HepG2 (cell line): ENCODE measurements around the gene URB1. TPM values are rescaled to one million over a fixed set of nuclear protein-coding genes. Genes with fewer than 3 reads are reported as not detected.

Experiments
- ATAC-seq: fragments of 200-7000 bp; cut with Tn5 transposase; 3 replicates; pipeline ENCODE4 v1.9.1; 2020; ENCODE audit warnings: mild to moderate bottlenecking, moderate library complexity
- BruUV-seq: library from RNA; stranded (reverse); fragments of 400-500 nt; replicated peaks from 2 replicates; lab custom pipeline; 2021; lab: Mats Ljungman, UMichigan
- CTCF ChIA-PET: fragments of 300-600 bp; formaldehyde crosslinking; extraction: SDS; loops from one replicate; lab custom pipeline; 2021; ENCODE audit warnings: low total read pairs, inconsistent platforms, low intra/inter-chr PET ratio; lab: Yijun Ruan, JAX
- POLR2A ChIA-PET: fragments of 350-600 bp; sonication (Branson Sonifier 250); formaldehyde crosslinking; loops from one replicate; lab custom pipeline; 2020; ENCODE audit warnings: antibody characterized with exemption, inconsistent platforms; lab: Yijun Ruan, JAX
- DNase-seq: peaks from one replicate; pipeline ENCODE4 v3.0.0-alpha.2; 2015; ENCODE audit warnings: low spot score
- FAIRE-seq: peaks from 3 replicates; lab custom pipeline; 2011; peaks lifted over from hg19 to GRCh38; lab: Jason Lieb, UNC
- H2AFZ ChIP-seq: one replicate; pipeline ENCODE4 v1.6.1; 2011; ENCODE audit warnings: low read length, inconsistent platforms
- H3K27ac ChIP-seq: fragments of 300-600 bp; 3 replicates; pipeline ENCODE4 v1.8.0; 2011; ENCODE audit warnings: mixed run types, mild to moderate bottlenecking, mixed read lengths, low read length, inconsistent platforms; ENCODE audit not compliant: insufficient read depth; ENCODE audit errors: extremely low read length
- H3K27me3 ChIP-seq, 2 experiments: fragments of 200-600 bp in 1 of 2; 2 replicates in 1 of 2; 3 replicates in 1 of 2; pipeline versions ENCODE4 v1.6.0 to v1.8.0; 2011; ENCODE audit warnings: low read length in 2 of 2, mild to moderate bottlenecking in 2 of 2, moderate library complexity in 2 of 2, inconsistent platforms in 1 of 2; ENCODE audit not compliant: insufficient read depth in 2 of 2, control insufficient read depth in 1 of 2
- H3K36me3 ChIP-seq, 2 experiments: fragments of 200-600 bp in 1 of 2; replicated peaks in 1 of 2; 2 replicates in 1 of 2; 3 replicates in 1 of 2; pipeline versions ENCODE4 v1.5.1 to v1.8.0; 2011; ENCODE audit warnings: low read length in 2 of 2, inconsistent platforms in 1 of 2; ENCODE audit not compliant: insufficient read depth in 2 of 2, control insufficient read depth in 1 of 2
- H3K4me1 ChIP-seq: 2 replicates; pipeline ENCODE4 v1.5.1; 2012; ENCODE audit warnings: low read length, inconsistent platforms; ENCODE audit not compliant: insufficient read depth
- H3K4me2 ChIP-seq: 2 replicates; pipeline ENCODE4 v1.6.0; 2011; ENCODE audit warnings: low read depth, low read length, inconsistent platforms
- H3K4me3 ChIP-seq, 3 experiments: fragments of 200-600 bp in 1 of 3; sonication (generic), shearing (Covaris generic) in 1 of 3; replicated peaks in 1 of 3; 2 replicates each; pipeline ENCODE4 v1.5.1; 2011 to 2016; ENCODE audit warnings: low read length in 3 of 3, inconsistent platforms in 2 of 3, low read depth in 2 of 3, mild to moderate bottlenecking in 2 of 3, control low read depth in 1 of 3, mixed read lengths in 1 of 3; ENCODE audit not compliant: insufficient read depth in 1 of 3
- H3K79me2 ChIP-seq: one replicate; pipeline ENCODE4 v1.6.1; 2011; ENCODE audit warnings: low read length, inconsistent platforms; ENCODE audit not compliant: insufficient read depth
- H3K9ac ChIP-seq: 2 replicates; pipeline ENCODE4 v1.6.0; 2011; ENCODE audit warnings: mild to moderate bottlenecking, low read depth, low read length, inconsistent platforms; ENCODE audit not compliant: insufficient read depth
- H3K9me3 ChIP-seq: 2 replicates; pipeline ENCODE4 v1.5.1; 2012; ENCODE audit warnings: mild to moderate bottlenecking, low read length
- H4K20me1 ChIP-seq: 2 replicates; pipeline ENCODE4 v1.6.0; 2011; ENCODE audit warnings: inconsistent platforms, mild to moderate bottlenecking, low read length, moderate library complexity; ENCODE audit not compliant: insufficient read depth
- ATAD3A ChIP-seq: sonication (generic); formaldehyde crosslinking; IDR thresholded peaks from 2 replicates; pipeline ENCODE4 v1.4.0; 2020; ENCODE audit warnings: missing genetic modification reagents
- BRD4 ChIP-seq: sonication (generic); formaldehyde crosslinking; IDR thresholded peaks from 2 replicates; pipeline ENCODE4 v1.4.0; 2020; ENCODE audit warnings: missing genetic modification reagents
- CENPX ChIP-seq: sonication (generic); formaldehyde crosslinking; IDR thresholded peaks from 2 replicates; pipeline ENCODE4 v1.9.0; 2021; ENCODE audit warnings: mild to moderate bottlenecking, missing genetic modification reagents, moderate library complexity
- FOXO1 ChIP-seq: sonication (generic); formaldehyde crosslinking; IDR thresholded peaks from 2 replicates; pipeline ENCODE4 v1.4.0; 2020; ENCODE audit warnings: missing genetic modification reagents
- NCOA5 ChIP-seq: sonication (generic); formaldehyde crosslinking; IDR thresholded peaks from 2 replicates; pipeline ENCODE4 v1.4.0; 2020; ENCODE audit warnings: missing genetic modification reagents
- SATB2 ChIP-seq: sonication (generic); formaldehyde crosslinking; IDR thresholded peaks from 2 replicates; pipeline ENCODE4 v1.5.0; 2020; ENCODE audit warnings: missing genetic modification reagents
- TBX2 ChIP-seq: sonication (generic); formaldehyde crosslinking; IDR thresholded peaks from 2 replicates; pipeline ENCODE4 v1.5.0; 2020; ENCODE audit warnings: missing genetic modification reagents, mild to moderate bottlenecking, borderline replicate concordance
- ZFP36 ChIP-seq: fragments of 150-350 bp; IDR thresholded peaks from 2 replicates; pipeline ENCODE4 v1.6.1; 2018; ENCODE audit warnings: borderline replicate concordance, low read length, low read depth; ENCODE audit not compliant: partially characterized antibody
- ZNF253 ChIP-seq: sonication (generic); formaldehyde crosslinking; IDR thresholded peaks from 2 replicates; pipeline ENCODE4 v1.8.0; 2022; ENCODE audit warnings: mild to moderate bottlenecking, missing genetic modification reagents, borderline replicate concordance
- ZNF264 ChIP-seq: sonication (generic); formaldehyde crosslinking; IDR thresholded peaks from 2 replicates; pipeline ENCODE4 v1.4.0; 2020; ENCODE audit warnings: missing genetic modification reagents
- ZNF878 ChIP-seq: sonication (generic); formaldehyde crosslinking; IDR thresholded peaks from 2 replicates; pipeline ENCODE4 v1.8.1; 2023; ENCODE audit warnings: mild to moderate bottlenecking, missing genetic modification reagents, moderate library complexity
- WGBS: methylation state at CpG from one replicate; pipeline ENCODE4 v1.1.6; 2017; ENCODE audit warnings: low lambda C conversion rate; 5-methylcytosine and 5-hydroxymethylcytosine counted together
- in situ Hi-C: cut with HindIII; loops from 2 replicates; pipeline ENCODE4 v1.10.0; 2017; ENCODE audit warnings: low pct_unique_long_range_greater_than_20kb; ENCODE audit not compliant: extremely low pct_ligation_motif_present
- intact Hi-C: fragments of 100-400 bp; cut with micrococcal nuclease; formaldehyde crosslinking; loops from one replicate; pipeline ENCODE4 v1.10.0; 2022; ENCODE audit not compliant: unreplicated experiment
- polyA plus RNA-seq, 8 experiments: library from polyadenylated mRNA; depleted of rRNA in 3 of 8; stranded (reverse) in 7 of 8; unstranded in 1 of 8; fragments of >200 nt; fragmentation: Illumina TruSeq in 4 of 8; extraction: Trizol in 4 of 8; gene quantifications; 2 replicates each; pipeline versions ENCODE4 v1.2.1 to v1.2.3, GENCODE V29; 2011 to 2016; ENCODE audit warnings: low read depth in 4 of 8, missing spikeins in 1 of 8, mixed read lengths in 1 of 8; ENCODE audit not compliant: insufficient read depth in 1 of 8
- total RNA-seq, 5 experiments: library from RNA; depleted of rRNA; stranded (reverse); fragments of >200 nt; fragmentation: Illumina TruSeq; extraction: Trizol; gene quantifications; 2 replicates each; pipeline ENCODE4 v1.2.3, GENCODE V29; 2016; ENCODE audit warnings: low read depth in 1 of 5
- TF ChIP-seq, protein P1 (sequence below): sonication (generic); formaldehyde crosslinking; IDR thresholded peaks from 2 replicates; pipeline ENCODE4 v1.8.0; 2022; ENCODE audit warnings: mild to moderate bottlenecking, missing genetic modification reagents, moderate library complexity
- TF ChIP-seq, protein P2 (sequence below): sonication (generic); formaldehyde crosslinking; IDR thresholded peaks from 2 replicates; pipeline ENCODE4 v1.5.0; 2020; ENCODE audit warnings: mild to moderate bottlenecking, missing genetic modification reagents
- TF ChIP-seq, protein P3 (sequence below): sonication (generic); formaldehyde crosslinking; IDR thresholded peaks from 2 replicates; pipeline ENCODE4; 2020; ENCODE audit warnings: missing genetic modification reagents, mild to moderate bottlenecking, borderline replicate concordance

Gene URB1
- total and polyA plus RNA-seq, 2 of the 13 experiments (the other 11 are each of a cell fraction or from before 2014, with no cell fraction given): 4.5 to 16.7 TPM

DNA sequence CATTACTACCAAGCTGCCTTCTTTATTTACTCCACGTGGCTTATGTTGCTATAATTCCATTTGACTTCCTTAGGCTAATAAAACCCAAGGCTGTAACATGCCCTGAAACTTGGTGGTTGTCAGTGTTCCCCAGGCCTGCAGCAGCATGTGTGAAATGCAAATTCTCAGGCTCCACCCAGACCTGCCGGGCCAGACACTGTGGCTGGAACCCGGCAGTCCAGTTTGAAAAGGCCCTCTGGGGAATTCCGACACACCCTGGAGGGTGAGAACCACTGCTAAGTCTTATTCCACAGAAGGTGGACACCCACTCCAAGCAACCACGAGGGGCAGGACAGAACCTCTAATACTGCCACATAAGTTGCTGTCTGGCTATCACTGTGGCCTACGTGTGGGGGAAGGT, 41.4 kb downstream of the URB1 start:
- Histone ChIP-seq H3K9me3 (no peaks in the 10 kb centered on the region), H3K27me3 (no peaks in the 10 kb centered on the region), H3K9ac (no peak overlapping the region), H3K27ac (no peak overlapping the region), H3K4me3 (no peak overlapping the region), H2AFZ (no peak overlapping the region), H3K36me3 (peaks cover 48 to 97% of the 10 kb centered on the region in 2 experiments), H3K4me1 (no peaks in the 10 kb centered on the region), H4K20me1 (no peaks in the 10 kb centered on the region), H3K4me2 (no peak overlapping the region), H3K79me2 (no peaks in the 10 kb centered on the region)
- BruUV-seq: no TSS peak
- in situ Hi-C loops (no loop called here), intact Hi-C loops (no loop called here)
- no peak for FAIRE-seq
- ChIA-PET CTCF (no interaction called here), POLR2A (no interaction called here)
- 94% methylated on average over 3 of the region's 6 CpGs for WGBS
- TF ChIP-seq FOXO1 (CRISPR knock-in tag): no peak
- TF ChIP-seq, protein P1, sequence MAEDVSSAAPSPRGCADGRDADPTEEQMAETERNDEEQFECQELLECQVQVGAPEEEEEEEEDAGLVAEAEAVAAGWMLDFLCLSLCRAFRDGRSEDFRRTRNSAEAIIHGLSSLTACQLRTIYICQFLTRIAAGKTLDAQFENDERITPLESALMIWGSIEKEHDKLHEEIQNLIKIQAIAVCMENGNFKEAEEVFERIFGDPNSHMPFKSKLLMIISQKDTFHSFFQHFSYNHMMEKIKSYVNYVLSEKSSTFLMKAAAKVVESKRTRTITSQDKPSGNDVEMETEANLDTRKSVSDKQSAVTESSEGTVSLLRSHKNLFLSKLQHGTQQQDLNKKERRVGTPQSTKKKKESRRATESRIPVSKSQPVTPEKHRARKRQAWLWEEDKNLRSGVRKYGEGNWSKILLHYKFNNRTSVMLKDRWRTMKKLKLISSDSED (CRISPR knock-in tag): no peak
- no peak for TF ChIP-seq CENPX (CRISPR knock-in tag)
- no peak for TF ChIP-seq NCOA5 (CRISPR knock-in tag)
- TF ChIP-seq ZNF878 (CRISPR knock-in tag): no peak
- TF ChIP-seq ZFP36: no peak
- TF ChIP-seq ATAD3A (CRISPR knock-in tag): no peak
- TF ChIP-seq, protein P2, sequence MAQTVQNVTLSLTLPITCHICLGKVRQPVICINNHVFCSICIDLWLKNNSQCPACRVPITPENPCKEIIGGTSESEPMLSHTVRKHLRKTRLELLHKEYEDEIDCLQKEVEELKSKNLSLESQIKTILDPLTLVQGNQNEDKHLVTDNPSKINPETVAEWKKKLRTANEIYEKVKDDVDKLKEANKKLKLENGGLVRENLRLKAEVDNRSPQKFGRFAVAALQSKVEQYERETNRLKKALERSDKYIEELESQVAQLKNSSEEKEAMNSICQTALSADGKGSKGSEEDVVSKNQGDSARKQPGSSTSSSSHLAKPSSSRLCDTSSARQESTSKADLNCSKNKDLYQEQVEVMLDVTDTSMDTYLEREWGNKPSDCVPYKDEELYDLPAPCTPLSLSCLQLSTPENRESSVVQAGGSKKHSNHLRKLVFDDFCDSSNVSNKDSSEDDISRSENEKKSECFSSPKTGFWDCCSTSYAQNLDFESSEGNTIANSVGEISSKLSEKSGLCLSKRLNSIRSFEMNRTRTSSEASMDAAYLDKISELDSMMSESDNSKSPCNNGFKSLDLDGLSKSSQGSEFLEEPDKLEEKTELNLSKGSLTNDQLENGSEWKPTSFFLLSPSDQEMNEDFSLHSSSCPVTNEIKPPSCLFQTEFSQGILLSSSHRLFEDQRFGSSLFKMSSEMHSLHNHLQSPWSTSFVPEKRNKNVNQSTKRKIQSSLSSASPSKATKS (CRISPR knock-in tag): no peak
- TF ChIP-seq, protein P3, sequence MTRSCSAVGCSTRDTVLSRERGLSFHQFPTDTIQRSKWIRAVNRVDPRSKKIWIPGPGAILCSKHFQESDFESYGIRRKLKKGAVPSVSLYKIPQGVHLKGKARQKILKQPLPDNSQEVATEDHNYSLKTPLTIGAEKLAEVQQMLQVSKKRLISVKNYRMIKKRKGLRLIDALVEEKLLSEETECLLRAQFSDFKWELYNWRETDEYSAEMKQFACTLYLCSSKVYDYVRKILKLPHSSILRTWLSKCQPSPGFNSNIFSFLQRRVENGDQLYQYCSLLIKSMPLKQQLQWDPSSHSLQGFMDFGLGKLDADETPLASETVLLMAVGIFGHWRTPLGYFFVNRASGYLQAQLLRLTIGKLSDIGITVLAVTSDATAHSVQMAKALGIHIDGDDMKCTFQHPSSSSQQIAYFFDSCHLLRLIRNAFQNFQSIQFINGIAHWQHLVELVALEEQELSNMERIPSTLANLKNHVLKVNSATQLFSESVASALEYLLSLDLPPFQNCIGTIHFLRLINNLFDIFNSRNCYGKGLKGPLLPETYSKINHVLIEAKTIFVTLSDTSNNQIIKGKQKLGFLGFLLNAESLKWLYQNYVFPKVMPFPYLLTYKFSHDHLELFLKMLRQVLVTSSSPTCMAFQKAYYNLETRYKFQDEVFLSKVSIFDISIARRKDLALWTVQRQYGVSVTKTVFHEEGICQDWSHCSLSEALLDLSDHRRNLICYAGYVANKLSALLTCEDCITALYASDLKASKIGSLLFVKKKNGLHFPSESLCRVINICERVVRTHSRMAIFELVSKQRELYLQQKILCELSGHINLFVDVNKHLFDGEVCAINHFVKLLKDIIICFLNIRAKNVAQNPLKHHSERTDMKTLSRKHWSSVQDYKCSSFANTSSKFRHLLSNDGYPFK (CRISPR knock-in tag): no peak
- no peak for TF ChIP-seq SATB2 (CRISPR knock-in tag)
- no peak for TF ChIP-seq ZNF253 (CRISPR knock-in tag)
- no peak for TF ChIP-seq BRD4 (CRISPR knock-in tag)
- no peak for TF ChIP-seq TBX2 (CRISPR knock-in tag)
- no peak for TF ChIP-seq ZNF264
- no peak for DNase-seq
- no peak for ATAC-seq
